ENCODE measurements around the gene PTH2.

The PTH2 gene

GRCh38 chr19:49436381-49437017 lies 13.3 kb upstream of the PTH2 start:
- H3K27me3 ChIP-seq, result peaks cover 100% of the 10 kb centered on the region
- H3K4me3 ChIP-seq (ENCODE audit: low read depth in 1 of 2, low read length in 1 of 2), result no peak overlapping the region
- H3K9me3 ChIP-seq, result no peaks in the 10 kb centered on the region
- no peak overlapping the region for H3K27ac ChIP-seq
- H3K36me3 ChIP-seq, result no peaks in the 10 kb centered on the region
- no peaks in the 10 kb centered on the region for H3K4me1 ChIP-seq (ENCODE audit: control insufficient read depth in 1 of 2, insufficient read depth in 1 of 2, low read depth in 1 of 2, low read length in 1 of 2)
- TF ChIP-seq CTCF (IDR thresholded peaks at IDR 0.05), result no peak

GRCh38 chr19:49435670-49436069 lies 12.4 kb upstream of the PTH2 start:
- no peak for TF ChIP-seq CTCF (IDR thresholded peaks at IDR 0.05)
- no peaks in the 10 kb centered on the region for H3K36me3 ChIP-seq
- no peaks in the 10 kb centered on the region for H3K9me3 ChIP-seq
- H3K27ac ChIP-seq, result no peak overlapping the region
- H3K4me1 ChIP-seq (ENCODE audit: control insufficient read depth in 1 of 2, insufficient read depth in 1 of 2, low read depth in 1 of 2, low read length in 1 of 2), result no peaks in the 10 kb centered on the region
- H3K27me3 ChIP-seq, result peaks cover 100% of the 10 kb centered on the region
- no peak overlapping the region for H3K4me3 ChIP-seq (ENCODE audit: low read depth in 1 of 2, low read length in 1 of 2)

- H3K4me3 ChIP-seq (ENCODE audit: low read depth in 1 of 2, low read length in 1 of 2), result no peak overlapping the region
- no peaks in the 10 kb centered on the region for H3K36me3 ChIP-seq
- H3K4me1 ChIP-seq (ENCODE audit: control insufficient read depth in 1 of 2, insufficient read depth in 1 of 2, low read depth in 1 of 2, low read length in 1 of 2), result no peaks in the 10 kb centered on the region
- H3K27ac ChIP-seq, result no peak overlapping the region
- TF ChIP-seq CTCF (IDR thresholded peaks at IDR 0.05), result no peak
- peaks cover 100% of the 10 kb centered on the region for H3K27me3 ChIP-seq
- H3K9me3 ChIP-seq, result no peaks in the 10 kb centered on the region
Measured at GRCh38 chr19:49434907-49435583, 11.8 kb upstream of the PTH2 start.

GRCh38 chr19:49433240-49433901 lies 10.1 kb upstream of the PTH2 start:
- H3K27ac ChIP-seq, result no peak overlapping the region
- no peaks in the 10 kb centered on the region for H3K36me3 ChIP-seq
- no peak for TF ChIP-seq CTCF (IDR thresholded peaks at IDR 0.05)
- peaks cover 100% of the 10 kb centered on the region for H3K27me3 ChIP-seq
- H3K9me3 ChIP-seq, result no peaks in the 10 kb centered on the region
- no peak overlapping the region for H3K4me3 ChIP-seq (ENCODE audit: low read depth in 1 of 2, low read length in 1 of 2)
- no peaks in the 10 kb centered on the region for H3K4me1 ChIP-seq (ENCODE audit: control insufficient read depth in 1 of 2, insufficient read depth in 1 of 2, low read depth in 1 of 2, low read length in 1 of 2)

GRCh38 chr19:49432141-49433073 lies 9.2 kb upstream of the PTH2 start:
- no peaks in the 10 kb centered on the region for H3K9me3 ChIP-seq
- TF ChIP-seq CTCF (IDR thresholded peaks at IDR 0.05), result no peak
- H3K27me3 ChIP-seq, result peaks cover 100% of the 10 kb centered on the region
- H3K36me3 ChIP-seq, result no peaks in the 10 kb centered on the region
- H3K4me3 ChIP-seq (ENCODE audit: low read depth in 1 of 2, low read length in 1 of 2), result no peak overlapping the region
- no peak overlapping the region for H3K27ac ChIP-seq
- no peaks in the 10 kb centered on the region for H3K4me1 ChIP-seq (ENCODE audit: control insufficient read depth in 1 of 2, insufficient read depth in 1 of 2, low read depth in 1 of 2, low read length in 1 of 2)

All from neutrophil (primary cell).